ENCODE measurements around the gene MAGI1.

The MAGI1 gene

GRCh38 chr3:65597952-65598413, 440.7 kb downstream of the MAGI1 start:
- TF ChIP-seq REST (IDR thresholded peaks at IDR 0.05; ENCODE audit: insufficient replicate concordance, low read depth) (no peak), POLR2AphosphoS5 (IDR thresholded peaks at IDR 0.05; ENCODE audit: low read depth) (no peak), CTCF (IDR thresholded peaks at IDR 0.05; ENCODE audit: insufficient read depth, low read length) (no peak), SPI1 (IDR thresholded peaks at IDR 0.05; ENCODE audit: borderline replicate concordance, low read depth) (no peak), GABPA (IDR thresholded peaks at IDR 0.05; ENCODE audit: low read depth) (no peak)
- H3K27me3 ChIP-seq (ENCODE audit: insufficient read depth, poor library complexity, severe bottlenecking): peaks cover 5% of the 10 kb centered on the region
- H3K4me3 ChIP-seq (replicated peaks; ENCODE audit: insufficient read depth, low read length): no peak overlapping the region
- DNase-seq (ENCODE audit: low read depth in 1 of 2, low spot score in 1 of 2): no peak
- no peak overlapping the region for H3K27ac ChIP-seq (replicated peaks)

- no peak for DNase-seq (ENCODE audit: low read depth in 1 of 2, low spot score in 1 of 2)
- Histone ChIP-seq H3K27ac (replicated peaks) (no peak overlapping the region), H3K27me3 (ENCODE audit: insufficient read depth, poor library complexity, severe bottlenecking) (peaks cover 5% of the 10 kb centered on the region), H3K4me3 (replicated peaks; ENCODE audit: insufficient read depth, low read length) (no peak overlapping the region)
- TF ChIP-seq CTCF (IDR thresholded peaks at IDR 0.05; ENCODE audit: insufficient read depth, low read length) (no peak), GABPA (IDR thresholded peaks at IDR 0.05; ENCODE audit: low read depth) (no peak), REST (IDR thresholded peaks at IDR 0.05; ENCODE audit: insufficient replicate concordance, low read depth) (no peak), SPI1 (IDR thresholded peaks at IDR 0.05; ENCODE audit: borderline replicate concordance, low read depth) (no peak), POLR2AphosphoS5 (IDR thresholded peaks at IDR 0.05; ENCODE audit: low read depth) (no peak)
These were observed 441.3 kb downstream of the MAGI1 start for GRCh38 chr3:65597226-65597951.

- no peak overlapping the region for H3K4me3 ChIP-seq (replicated peaks; ENCODE audit: insufficient read depth, low read length)
- no peak for DNase-seq (ENCODE audit: low read depth in 1 of 2, low spot score in 1 of 2)
- peaks cover 5% of the 10 kb centered on the region for H3K27me3 ChIP-seq (ENCODE audit: insufficient read depth, poor library complexity, severe bottlenecking)
- TF ChIP-seq GABPA (IDR thresholded peaks at IDR 0.05; ENCODE audit: low read depth) (no peak), REST (IDR thresholded peaks at IDR 0.05; ENCODE audit: insufficient replicate concordance, low read depth) (no peak), POLR2AphosphoS5 (IDR thresholded peaks at IDR 0.05; ENCODE audit: low read depth) (no peak), SPI1 (IDR thresholded peaks at IDR 0.05; ENCODE audit: borderline replicate concordance, low read depth) (no peak), CTCF (IDR thresholded peaks at IDR 0.05; ENCODE audit: insufficient read depth, low read length) (no peak)
- H3K27ac ChIP-seq (replicated peaks): no peak overlapping the region
These were observed 442.0 kb downstream of the MAGI1 start for GRCh38 chr3:65596571-65597225.

Measured in HL-60 (cell line).